ENCODE results near the gene TDRD7.

DNA sequence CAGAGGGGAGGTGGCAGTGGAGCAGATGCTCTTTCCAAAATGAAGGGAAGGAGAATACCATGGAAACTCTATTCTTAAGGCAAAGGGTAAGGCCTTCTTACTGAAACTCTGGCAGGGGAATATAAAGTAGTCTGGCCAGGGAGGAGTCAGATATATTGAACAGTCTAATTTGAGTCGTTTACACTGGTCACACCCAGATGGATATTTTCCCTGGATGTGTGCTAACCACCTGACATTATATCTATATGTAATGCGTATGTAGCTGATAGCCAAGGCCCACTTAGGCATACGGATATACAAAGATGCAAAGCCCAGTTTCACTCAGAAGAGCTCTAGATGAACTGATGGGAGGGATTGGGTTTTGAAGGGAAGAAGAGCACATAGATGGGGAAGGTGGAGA lies 7.0 kb downstream of the TDRD7 start:
- TF ChIP-seq, protein P1, sequence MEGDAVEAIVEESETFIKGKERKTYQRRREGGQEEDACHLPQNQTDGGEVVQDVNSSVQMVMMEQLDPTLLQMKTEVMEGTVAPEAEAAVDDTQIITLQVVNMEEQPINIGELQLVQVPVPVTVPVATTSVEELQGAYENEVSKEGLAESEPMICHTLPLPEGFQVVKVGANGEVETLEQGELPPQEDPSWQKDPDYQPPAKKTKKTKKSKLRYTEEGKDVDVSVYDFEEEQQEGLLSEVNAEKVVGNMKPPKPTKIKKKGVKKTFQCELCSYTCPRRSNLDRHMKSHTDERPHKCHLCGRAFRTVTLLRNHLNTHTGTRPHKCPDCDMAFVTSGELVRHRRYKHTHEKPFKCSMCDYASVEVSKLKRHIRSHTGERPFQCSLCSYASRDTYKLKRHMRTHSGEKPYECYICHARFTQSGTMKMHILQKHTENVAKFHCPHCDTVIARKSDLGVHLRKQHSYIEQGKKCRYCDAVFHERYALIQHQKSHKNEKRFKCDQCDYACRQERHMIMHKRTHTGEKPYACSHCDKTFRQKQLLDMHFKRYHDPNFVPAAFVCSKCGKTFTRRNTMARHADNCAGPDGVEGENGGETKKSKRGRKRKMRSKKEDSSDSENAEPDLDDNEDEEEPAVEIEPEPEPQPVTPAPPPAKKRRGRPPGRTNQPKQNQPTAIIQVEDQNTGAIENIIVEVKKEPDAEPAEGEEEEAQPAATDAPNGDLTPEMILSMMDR (conservative IDR thresholded peaks at IDR 0.05 in 1 of 2, IDR thresholded peaks at IDR 0.05 in 1 of 2; ENCODE audit: extremely low read depth in 1 of 2, insufficient read depth in 1 of 2, low read depth in 1 of 2, low read length in 2 of 2): no peak
- no peak for TF ChIP-seq EZH2 (IDR thresholded peaks at IDR 0.05; ENCODE audit: borderline replicate concordance, low read length)

All from mammary epithelial cell (primary cell).